Glutamatergic neuron (in vitro differentiated cells): Measurements from ENCODE around the gene ACTR3C. TPM values are rescaled to one million over a fixed set of nuclear protein-coding genes. Genes with fewer than 3 reads are reported as not detected.
A peak's percentile ranks its signal among the peaks of the same experiment; 100 is the strongest.
"Not testable (repeated sequence)": the region's sequence is repeated elsewhere in the genome, so short reads cannot be mapped to it uniquely, and the experiment has no call there.

Experiments used
- DNase-seq: peaks from one replicate; pipeline ENCODE4 v3.0.0; 2022
- H3K27ac Mint-ChIP-seq: one replicate; pipeline ENCODE4 v1.8.0; 2020; ENCODE audit warnings: mild to moderate bottlenecking, mixed read lengths, inconsistent platforms; ENCODE audit not compliant: unreplicated experiment
- H3K27me3 Mint-ChIP-seq: one replicate; pipeline ENCODE4 v1.8.0; 2020; ENCODE audit warnings: mild to moderate bottlenecking, moderate library complexity, mixed read lengths, inconsistent platforms; ENCODE audit not compliant: unreplicated experiment
- H3K36me3 Mint-ChIP-seq: one replicate; pipeline ENCODE4 v1.8.0; 2020; ENCODE audit warnings: mild to moderate bottlenecking, mixed read lengths, inconsistent platforms; ENCODE audit not compliant: unreplicated experiment
- H3K4me1 Mint-ChIP-seq: one replicate; pipeline ENCODE4 v1.8.0; 2020; ENCODE audit warnings: mild to moderate bottlenecking, low read depth, mixed read lengths, inconsistent platforms; ENCODE audit not compliant: unreplicated experiment
- H3K4me3 Mint-ChIP-seq: one replicate; pipeline ENCODE4 v1.8.0; 2020; ENCODE audit warnings: mild to moderate bottlenecking, mixed read lengths, inconsistent platforms; ENCODE audit not compliant: unreplicated experiment
- H3K9me3 Mint-ChIP-seq: one replicate; pipeline ENCODE4 v1.8.0; 2020; ENCODE audit warnings: mild to moderate bottlenecking, moderate library complexity, mixed read lengths, inconsistent platforms; ENCODE audit not compliant: unreplicated experiment
- total RNA-seq: library from RNA; stranded (reverse); fragmentation: NEBNext Ultra II Directional; extraction: Animal tissue kit (Norgen Biotek cat#: 25700); gene quantifications from one replicate; pipeline ENCODE4 v1.2.1, GENCODE V29; 2021; ENCODE audit not compliant: unreplicated experiment

Gene ACTR3C
- total RNA-seq, 1 donor from 2014 or later = not detected

DNA sequence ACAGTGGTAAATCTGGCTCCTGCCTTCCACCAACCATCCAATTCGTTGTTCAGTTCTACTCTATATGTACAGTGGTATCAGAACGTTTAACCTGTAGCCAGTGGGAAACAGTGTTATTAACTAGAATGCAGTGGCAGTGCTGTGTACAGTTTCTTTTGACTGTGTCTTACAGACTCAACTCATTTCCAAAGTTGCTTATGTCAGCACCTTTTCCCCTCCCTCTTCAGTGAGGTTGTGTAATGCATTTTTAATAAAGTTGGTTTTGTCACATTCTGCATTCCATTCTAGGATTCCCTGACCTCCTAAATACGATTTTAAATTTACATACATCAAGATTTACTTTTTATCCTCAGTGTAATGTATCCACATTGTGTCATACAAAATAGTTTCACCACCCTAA lies 97.9 kb downstream of the ACTR3C start:
- H3K27me3 Mint-ChIP-seq = not testable (repeated sequence)

DNA sequence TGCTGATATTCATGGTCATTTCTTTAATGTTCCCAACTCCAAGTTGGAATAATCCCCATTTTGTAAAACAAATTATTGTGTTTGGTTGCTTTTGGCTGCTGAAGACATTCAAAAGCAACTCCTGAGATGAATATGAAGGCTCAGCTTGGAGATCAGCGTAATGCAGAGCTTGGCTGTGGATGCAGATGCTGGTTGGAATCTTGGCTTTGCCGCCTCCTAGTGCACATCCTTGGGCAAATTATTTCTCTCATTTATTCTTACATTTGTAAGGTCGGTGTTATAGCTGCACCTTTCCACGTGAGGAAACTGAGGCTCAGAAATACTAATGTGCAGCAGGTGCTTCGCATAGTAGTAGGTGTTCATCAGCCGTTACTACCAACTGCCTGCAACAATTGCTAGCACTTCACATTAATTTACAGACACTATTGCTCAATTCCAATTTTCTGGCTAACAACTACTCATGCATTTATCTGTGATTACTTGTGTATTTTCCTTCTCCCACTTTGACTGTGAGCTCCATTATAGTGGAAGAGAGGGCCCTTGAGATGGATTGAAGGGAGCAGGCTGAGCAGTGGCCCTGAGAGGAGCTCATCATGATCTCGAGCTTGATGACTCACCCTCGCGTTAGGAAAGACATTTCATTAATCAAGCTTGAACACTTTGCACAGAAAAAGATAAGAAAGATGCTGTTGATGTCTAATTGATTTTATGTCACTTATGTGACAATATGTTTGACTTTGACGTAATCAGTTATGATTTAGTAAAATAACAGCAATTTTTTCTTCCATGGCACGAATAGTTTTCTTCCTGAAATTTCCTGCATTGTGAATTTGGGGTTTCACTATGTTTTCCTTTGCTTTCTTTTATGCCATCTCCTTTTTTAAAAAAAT lies 101.0 kb downstream of the ACTR3C start:
- not testable (repeated sequence) for H3K4me1 Mint-ChIP-seq, H3K27me3 Mint-ChIP-seq, H3K27ac Mint-ChIP-seq, H3K36me3 Mint-ChIP-seq, DNase-seq, H3K9me3 Mint-ChIP-seq
- H3K4me3 Mint-ChIP-seq = peak overlapping the region; percentile 61

More for the DNA sequence above, 97.9 kb downstream of the ACTR3C start:
- not testable (repeated sequence) for DNase-seq, H3K27ac Mint-ChIP-seq, H3K4me1 Mint-ChIP-seq, H3K9me3 Mint-ChIP-seq, H3K4me3 Mint-ChIP-seq, H3K36me3 Mint-ChIP-seq

DNA sequence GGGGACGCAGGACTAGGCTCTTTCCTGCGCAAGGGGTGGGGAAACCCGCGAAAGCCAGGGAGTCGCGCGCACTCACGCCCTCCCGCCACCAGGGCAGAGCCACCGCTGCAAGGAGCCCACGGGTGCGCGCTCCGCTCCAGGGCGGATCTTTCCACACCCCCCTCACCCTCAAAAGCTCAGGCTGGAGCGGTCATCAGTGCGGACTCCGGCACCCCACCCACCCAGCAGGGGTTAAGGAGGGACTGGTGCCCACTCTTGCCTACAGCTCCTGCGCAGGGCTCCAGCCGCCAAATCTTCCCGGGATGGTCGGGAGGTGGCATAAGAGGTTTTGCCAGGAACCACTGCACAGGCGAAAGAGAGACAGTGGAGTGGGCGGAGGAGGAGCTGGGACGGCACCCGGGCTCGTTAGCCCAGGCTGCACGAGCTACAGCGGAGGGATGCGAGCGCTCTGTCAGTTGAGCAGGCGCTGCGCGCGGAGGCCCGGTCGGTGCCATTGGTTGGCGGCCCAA lies 102.6 kb downstream of the ACTR3C start:
- H3K9me3 Mint-ChIP-seq, H3K27me3 Mint-ChIP-seq, H3K27ac Mint-ChIP-seq, H3K36me3 Mint-ChIP-seq, H3K4me1 Mint-ChIP-seq: not testable (repeated sequence)
- peak; percentile 35 for DNase-seq
- H3K4me3 Mint-ChIP-seq = peak overlapping the region; percentile 74

DNA sequence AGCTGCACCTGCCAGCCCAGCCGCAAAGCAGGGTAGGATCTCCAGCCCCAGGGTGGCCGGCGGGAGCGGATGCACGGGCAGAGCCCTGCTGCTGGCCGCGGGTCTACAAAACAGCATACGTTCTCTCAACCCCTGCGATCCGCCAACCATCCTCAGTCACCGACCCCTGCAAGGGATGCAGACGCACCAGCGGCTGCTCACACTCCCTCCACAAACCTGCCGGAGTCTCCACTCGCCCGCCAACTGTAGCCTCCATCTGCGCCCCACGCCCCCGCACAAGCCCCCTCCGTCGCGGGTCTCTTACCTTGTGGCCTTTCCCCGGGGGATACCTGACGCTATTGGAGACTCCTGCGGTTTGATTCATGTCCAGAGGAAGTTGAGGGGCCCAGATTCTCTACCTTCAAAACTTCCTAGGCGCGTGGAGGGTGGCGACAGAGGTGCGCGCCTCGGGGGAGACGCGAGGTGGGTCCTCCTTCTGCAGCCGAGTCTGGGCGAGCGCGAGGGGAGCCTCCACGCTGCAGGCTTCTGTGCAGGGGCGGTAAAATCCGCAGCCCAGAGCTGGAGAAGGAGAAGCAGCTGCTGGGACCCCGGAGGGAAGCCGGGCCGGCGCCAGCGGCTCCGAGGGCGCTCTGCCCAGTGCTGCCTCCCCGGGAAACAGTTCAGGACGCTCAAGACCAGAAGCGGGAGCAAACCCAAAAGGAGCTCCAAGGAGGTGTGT lies 103.2 kb downstream of the ACTR3C start:
- DNase-seq = peak; percentile 37
- H3K4me3 Mint-ChIP-seq = peak overlapping the region; percentile 86
- H3K9me3 Mint-ChIP-seq, H3K36me3 Mint-ChIP-seq, H3K27me3 Mint-ChIP-seq, H3K27ac Mint-ChIP-seq, H3K4me1 Mint-ChIP-seq: not testable (repeated sequence)

DNA sequence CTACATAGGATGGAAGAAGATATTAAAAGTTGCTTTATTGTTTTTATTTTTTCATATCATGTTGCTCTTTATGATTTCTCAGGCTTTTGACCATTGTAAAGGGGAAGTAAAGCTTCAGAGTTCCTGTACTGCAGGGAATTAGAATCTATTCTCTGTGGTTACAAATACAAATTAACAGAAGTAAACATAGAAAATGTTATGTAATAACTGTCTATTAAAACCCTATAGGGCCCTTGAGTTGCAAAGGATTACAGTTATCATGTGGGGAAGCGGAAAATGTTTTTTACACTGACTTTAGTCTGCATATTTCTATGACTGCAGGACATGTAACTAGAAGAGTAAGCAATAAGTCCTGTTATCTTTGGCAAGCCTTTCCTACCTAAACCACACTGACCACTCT lies 116.5 kb downstream of the ACTR3C start:
- not testable (repeated sequence) for H3K9me3 Mint-ChIP-seq, H3K4me1 Mint-ChIP-seq, H3K27me3 Mint-ChIP-seq, H3K4me3 Mint-ChIP-seq, H3K27ac Mint-ChIP-seq, H3K36me3 Mint-ChIP-seq, DNase-seq

DNA sequence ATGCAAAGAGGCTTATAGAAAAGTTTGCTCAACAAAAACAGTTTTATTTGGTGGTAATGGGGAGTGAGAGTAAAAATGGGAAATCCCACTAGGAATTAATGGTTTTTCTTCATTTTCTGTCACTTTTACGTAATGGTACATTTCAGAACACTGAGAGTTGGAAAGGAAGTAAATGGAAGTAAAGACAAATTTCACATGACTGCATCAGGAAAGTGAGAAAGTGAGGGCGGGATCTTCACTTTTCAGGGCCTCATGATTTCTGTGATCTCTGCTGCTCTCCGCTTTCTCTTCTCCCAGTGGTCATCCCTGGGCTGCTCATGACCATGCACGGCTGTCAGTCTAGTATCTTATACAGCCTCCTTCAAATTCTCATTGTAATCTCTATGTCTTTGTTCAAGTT lies 117.5 kb downstream of the ACTR3C start:
- H3K27me3 Mint-ChIP-seq = not testable (repeated sequence)

DNA sequence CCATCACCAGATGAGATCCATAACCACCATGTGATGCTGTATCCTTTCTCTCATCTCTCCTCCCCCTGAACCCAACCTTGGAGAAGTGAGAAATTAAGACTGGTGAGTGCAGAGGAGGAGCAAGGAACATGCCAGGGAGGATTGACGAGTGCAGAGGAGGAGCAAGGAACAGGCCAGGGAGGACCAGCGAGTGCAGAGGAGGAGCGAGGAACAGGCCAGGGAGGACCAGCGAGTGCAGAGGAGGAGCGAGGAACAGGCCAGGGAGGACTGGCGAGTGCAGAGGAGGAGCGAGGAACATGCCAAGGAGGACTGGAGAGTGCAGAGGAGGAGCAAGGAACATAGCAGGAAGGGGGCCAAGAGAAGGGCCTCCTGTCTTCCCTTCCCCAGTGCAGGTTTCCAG lies 118.8 kb downstream of the ACTR3C start:
- not testable (repeated sequence) for H3K27ac Mint-ChIP-seq, H3K27me3 Mint-ChIP-seq

More for the DNA sequence above, 117.5 kb downstream of the ACTR3C start:
- H3K4me1 Mint-ChIP-seq, H3K36me3 Mint-ChIP-seq, DNase-seq, H3K4me3 Mint-ChIP-seq, H3K27ac Mint-ChIP-seq, H3K9me3 Mint-ChIP-seq: not testable (repeated sequence)

DNA sequence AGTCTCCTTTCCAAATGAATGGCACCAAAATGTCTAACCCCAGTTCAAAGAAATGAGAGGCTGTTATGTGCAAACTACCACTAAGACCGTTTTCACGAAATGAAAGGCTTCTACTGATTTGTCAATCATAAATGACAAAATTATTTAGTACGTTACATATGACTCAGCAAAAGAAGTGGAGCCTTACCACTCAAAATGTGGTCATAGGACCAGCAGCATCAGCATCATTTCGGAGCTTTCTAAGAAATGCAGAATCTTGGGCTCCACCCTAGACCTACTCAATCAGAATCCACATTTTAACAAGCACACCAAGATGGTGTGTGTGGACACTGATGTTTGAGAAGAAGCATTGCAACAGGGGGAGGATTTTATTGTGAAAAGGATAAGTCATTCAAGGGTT lies 120.5 kb downstream of the ACTR3C start:
- H3K27ac Mint-ChIP-seq, H3K27me3 Mint-ChIP-seq, H3K4me1 Mint-ChIP-seq, DNase-seq, H3K36me3 Mint-ChIP-seq, H3K9me3 Mint-ChIP-seq, H3K4me3 Mint-ChIP-seq: not testable (repeated sequence)

More for the DNA sequence above, 118.8 kb downstream of the ACTR3C start:
- H3K9me3 Mint-ChIP-seq, DNase-seq, H3K36me3 Mint-ChIP-seq, H3K4me1 Mint-ChIP-seq, H3K4me3 Mint-ChIP-seq: not testable (repeated sequence)

Other genes starting within 250 kb of the ACTR3C start
- gene LRRC61, start 190 bp downstream of the ACTR3C start, total RNA-seq = 10.2 TPM
- 0.86 TPM for gene RARRES2, start 18.1 kb upstream of the ACTR3C start, total RNA-seq
- gene REPIN1, start 45.3 kb upstream of the ACTR3C start, total RNA-seq = 146 TPM
- 20.5 TPM for gene ZNF775, start 55.8 kb upstream of the ACTR3C start, total RNA-seq
- not detected for gene GIMAP8, start 127.1 kb upstream of the ACTR3C start, total RNA-seq
- gene GIMAP7, start 191.3 kb upstream of the ACTR3C start, total RNA-seq = not detected
- gene GIMAP4, start 243.8 kb upstream of the ACTR3C start, total RNA-seq = not detected